Glutamatergic neuron (in vitro differentiated cells): Measurements from ENCODE around the gene BRAP. TPM values are rescaled to one million over a fixed set of nuclear protein-coding genes. Genes with fewer than 3 reads are reported as not detected.
"Not testable (repeated sequence)": the region's sequence is repeated elsewhere in the genome, so short reads cannot be mapped to it uniquely, and the experiment has no call there.

Source experiments
- DNase-seq: peaks from one replicate; pipeline ENCODE4 v3.0.0; 2022
- H3K27ac Mint-ChIP-seq: one replicate; pipeline ENCODE4 v1.8.0; 2020; ENCODE audit warnings: mild to moderate bottlenecking, mixed read lengths, inconsistent platforms; ENCODE audit not compliant: unreplicated experiment
- H3K27me3 Mint-ChIP-seq: one replicate; pipeline ENCODE4 v1.8.0; 2020; ENCODE audit warnings: mild to moderate bottlenecking, moderate library complexity, mixed read lengths, inconsistent platforms; ENCODE audit not compliant: unreplicated experiment
- H3K36me3 Mint-ChIP-seq: one replicate; pipeline ENCODE4 v1.8.0; 2020; ENCODE audit warnings: mild to moderate bottlenecking, mixed read lengths, inconsistent platforms; ENCODE audit not compliant: unreplicated experiment
- H3K4me1 Mint-ChIP-seq: one replicate; pipeline ENCODE4 v1.8.0; 2020; ENCODE audit warnings: mild to moderate bottlenecking, low read depth, mixed read lengths, inconsistent platforms; ENCODE audit not compliant: unreplicated experiment
- H3K4me3 Mint-ChIP-seq: one replicate; pipeline ENCODE4 v1.8.0; 2020; ENCODE audit warnings: mild to moderate bottlenecking, mixed read lengths, inconsistent platforms; ENCODE audit not compliant: unreplicated experiment
- H3K9me3 Mint-ChIP-seq: one replicate; pipeline ENCODE4 v1.8.0; 2020; ENCODE audit warnings: mild to moderate bottlenecking, moderate library complexity, mixed read lengths, inconsistent platforms; ENCODE audit not compliant: unreplicated experiment
- total RNA-seq: library from RNA; stranded (reverse); fragmentation: NEBNext Ultra II Directional; extraction: Animal tissue kit (Norgen Biotek cat#: 25700); gene quantifications from one replicate; pipeline ENCODE4 v1.2.1, GENCODE V29; 2021; ENCODE audit not compliant: unreplicated experiment
- TF ChIP-seq, protein P1 (sequence below): fragments of 200-600 bp; sonication (generic); IDR thresholded peaks from one replicate; pipeline ENCODE4 v1.5.0; 2021; ENCODE audit not compliant: partially characterized antibody, unreplicated experiment

BRAP gene
- total RNA-seq, 1 donor from 2014 or later: 26.1 TPM

DNA sequence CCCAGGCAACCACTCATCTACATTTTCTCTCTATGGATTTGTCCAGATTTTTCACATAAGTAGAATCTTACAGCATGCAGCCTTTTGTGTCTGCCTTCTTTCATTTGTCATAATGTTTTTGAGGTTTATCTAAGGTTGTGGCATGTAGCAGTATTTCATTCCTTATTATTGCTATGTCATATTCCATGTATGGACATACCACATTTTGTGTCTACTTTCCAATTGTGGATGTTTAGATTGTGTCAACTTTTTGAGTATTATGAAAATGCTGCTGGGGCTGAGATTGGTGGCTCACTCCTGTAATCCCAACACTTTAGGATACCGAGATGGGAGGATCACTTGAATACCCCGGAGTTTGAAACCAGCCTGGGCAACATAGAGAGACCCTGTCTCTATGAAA lies 83.4 kb downstream of the BRAP start:
- Mint-ChIP-seq H3K36me3 (no peaks in the 10 kb centered on the region), H3K4me3 (no peak overlapping the region), H3K4me1 (peaks cover 4% of the 10 kb centered on the region), H3K27ac (no peak overlapping the region), H3K27me3 (peaks cover 7% of the 10 kb centered on the region), H3K9me3 (peaks cover 10% of the 10 kb centered on the region)
- DNase-seq: no peak
- TF ChIP-seq, protein P1, sequence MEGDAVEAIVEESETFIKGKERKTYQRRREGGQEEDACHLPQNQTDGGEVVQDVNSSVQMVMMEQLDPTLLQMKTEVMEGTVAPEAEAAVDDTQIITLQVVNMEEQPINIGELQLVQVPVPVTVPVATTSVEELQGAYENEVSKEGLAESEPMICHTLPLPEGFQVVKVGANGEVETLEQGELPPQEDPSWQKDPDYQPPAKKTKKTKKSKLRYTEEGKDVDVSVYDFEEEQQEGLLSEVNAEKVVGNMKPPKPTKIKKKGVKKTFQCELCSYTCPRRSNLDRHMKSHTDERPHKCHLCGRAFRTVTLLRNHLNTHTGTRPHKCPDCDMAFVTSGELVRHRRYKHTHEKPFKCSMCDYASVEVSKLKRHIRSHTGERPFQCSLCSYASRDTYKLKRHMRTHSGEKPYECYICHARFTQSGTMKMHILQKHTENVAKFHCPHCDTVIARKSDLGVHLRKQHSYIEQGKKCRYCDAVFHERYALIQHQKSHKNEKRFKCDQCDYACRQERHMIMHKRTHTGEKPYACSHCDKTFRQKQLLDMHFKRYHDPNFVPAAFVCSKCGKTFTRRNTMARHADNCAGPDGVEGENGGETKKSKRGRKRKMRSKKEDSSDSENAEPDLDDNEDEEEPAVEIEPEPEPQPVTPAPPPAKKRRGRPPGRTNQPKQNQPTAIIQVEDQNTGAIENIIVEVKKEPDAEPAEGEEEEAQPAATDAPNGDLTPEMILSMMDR: no peak

DNA sequence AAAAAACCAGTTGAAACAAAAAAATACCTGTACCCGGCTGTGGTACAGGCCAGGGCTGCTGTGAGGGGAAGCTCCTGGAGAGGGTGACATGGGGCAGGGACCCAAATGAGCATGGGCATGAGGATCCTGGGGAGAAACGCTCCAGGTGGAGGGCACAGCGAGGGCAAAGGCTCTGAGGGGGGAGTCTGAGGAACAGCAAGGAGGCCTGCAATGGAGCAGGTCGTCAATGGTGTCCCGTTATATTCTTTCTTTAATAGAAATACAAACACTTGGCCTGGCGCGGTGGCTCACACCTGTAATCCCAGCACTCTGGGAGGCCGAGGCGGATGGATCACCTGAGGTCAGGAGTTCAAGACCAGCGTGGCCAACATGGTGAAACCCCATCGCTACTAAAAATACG lies 84.8 kb downstream of the BRAP start:
- H3K27me3 Mint-ChIP-seq, DNase-seq, H3K4me1 Mint-ChIP-seq, H3K27ac Mint-ChIP-seq, H3K4me3 Mint-ChIP-seq, H3K36me3 Mint-ChIP-seq: not testable (repeated sequence)
- H3K9me3 Mint-ChIP-seq: peaks cover 10% of the 10 kb centered on the region

DNA sequence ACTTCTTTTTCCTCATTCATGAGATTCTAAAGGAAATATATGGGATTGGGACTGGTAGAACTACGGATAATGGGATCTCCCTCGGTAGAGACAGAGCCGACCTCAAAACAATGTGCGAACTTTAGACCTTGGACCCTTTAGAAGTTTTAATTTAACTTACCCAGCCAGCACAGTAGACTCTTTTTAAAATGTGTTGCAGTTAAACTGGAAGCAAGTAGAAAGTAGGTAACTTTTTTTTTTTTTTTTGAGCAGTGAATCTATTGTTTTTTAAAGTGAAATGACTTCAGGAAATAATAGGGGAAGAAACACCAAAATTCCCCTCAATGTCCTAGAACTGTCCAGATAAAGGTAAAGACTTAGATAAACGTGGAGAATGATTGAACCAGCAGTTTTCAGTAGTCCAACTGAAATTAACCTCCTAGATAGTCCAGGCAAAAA lies 85.5 kb downstream of the BRAP start:
- TF ChIP-seq, protein P1: no peak
- Mint-ChIP-seq H3K27ac (peak overlapping the region; percentile 56), H3K4me3 (peak overlapping the region; percentile 81), H3K27me3 (peaks cover 8% of the 10 kb centered on the region), H3K9me3 (peaks cover 10% of the 10 kb centered on the region), H3K4me1 (peaks cover 6% of the 10 kb centered on the region), H3K36me3 (no peaks in the 10 kb centered on the region)
- no peak for DNase-seq

DNA sequence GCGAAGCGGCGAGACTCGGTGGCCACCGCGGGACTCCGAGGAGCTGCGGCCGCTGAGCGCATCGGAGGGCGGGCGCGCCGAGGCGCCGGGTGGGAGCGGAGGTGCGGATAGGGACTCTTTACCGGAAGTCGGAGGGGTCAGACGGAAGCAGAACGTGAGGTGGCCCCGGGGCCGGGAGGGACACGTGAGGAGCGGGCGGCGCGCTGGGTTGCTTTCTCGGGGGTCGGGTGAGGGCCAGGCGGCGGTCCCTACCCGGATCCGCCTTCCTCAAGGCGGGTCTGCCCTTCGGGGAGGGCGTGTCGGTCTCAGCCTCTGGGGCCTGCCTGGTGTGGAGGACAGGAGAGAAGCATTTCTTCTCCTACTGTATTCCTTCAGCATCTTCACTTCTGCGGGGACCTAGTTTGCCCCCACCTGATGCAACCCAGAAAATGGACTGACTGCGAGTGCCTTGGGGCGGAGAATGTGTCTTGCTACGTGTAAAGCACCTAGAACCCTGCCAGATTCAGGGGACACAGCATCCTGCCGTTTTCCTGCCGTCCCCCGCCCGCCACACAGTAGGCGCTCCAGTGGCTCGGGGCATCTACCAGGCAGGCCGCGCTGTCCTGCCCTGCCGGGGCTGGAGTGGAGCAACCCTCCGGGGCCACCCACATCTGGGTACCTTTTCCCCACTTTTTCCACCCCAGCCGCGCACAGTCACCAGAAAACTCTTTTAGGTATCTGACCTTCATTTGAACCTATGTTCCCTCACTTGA lies 86.1 kb downstream of the BRAP start:
- TF ChIP-seq, protein P1: no peak
- Mint-ChIP-seq H3K27me3 (peaks cover 8% of the 10 kb centered on the region), H3K27ac (peak overlapping the region; percentile 56), H3K4me3 (peak overlapping the region; percentile 81), H3K9me3 (peaks cover 10% of the 10 kb centered on the region), H3K4me1 (peaks cover 7% of the 10 kb centered on the region), H3K36me3 (no peaks in the 10 kb centered on the region)
- DNase-seq: peak; percentile 92

- H3K27me3 Mint-ChIP-seq: peaks cover 6% of the 10 kb centered on the region
- TF ChIP-seq, protein P1: no peak
- H3K36me3 Mint-ChIP-seq: no peaks in the 10 kb centered on the region
- peak within 1 kb of the TSS; percentile 81 for H3K4me3 Mint-ChIP-seq
- peaks cover 11% of the 10 kb centered on the region for H3K4me1 Mint-ChIP-seq
- H3K27ac Mint-ChIP-seq: peak within 1 kb of the TSS; percentile 56
- DNase-seq: peak; percentile 74
- peaks cover 10% of the 10 kb centered on the region for H3K9me3 Mint-ChIP-seq
These were observed 86.9 kb downstream of the BRAP start, which contains the start of gene ATXN2 for GRCh38 chr12:111598637-111599452. TSS of gene ATXN2 (minus strand) at chr12:111599315. CDS start at chr12:111599034, 281 bp downstream.
